ENCODE results near the gene SPATA4.

DNA sequence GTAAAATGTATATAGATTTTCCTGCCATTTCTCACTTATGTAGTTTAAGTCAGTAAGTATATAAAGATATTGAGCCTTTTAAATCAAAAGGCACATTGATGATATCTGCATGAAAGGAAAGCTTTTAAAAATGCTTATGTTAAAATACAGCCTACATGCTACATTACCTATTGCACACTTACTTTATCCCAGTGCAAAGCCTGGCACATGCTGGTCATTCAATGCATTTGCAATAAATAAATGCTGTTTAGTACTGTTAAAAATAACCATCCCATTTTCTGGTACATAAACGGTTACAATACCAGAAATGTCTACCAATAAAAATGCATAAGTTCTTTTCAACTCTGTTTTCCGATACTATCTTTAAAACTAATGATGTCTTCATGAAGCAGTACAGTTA, 22.1 kb upstream of the SPATA4 start:
- TF ChIP-seq, protein P1, sequence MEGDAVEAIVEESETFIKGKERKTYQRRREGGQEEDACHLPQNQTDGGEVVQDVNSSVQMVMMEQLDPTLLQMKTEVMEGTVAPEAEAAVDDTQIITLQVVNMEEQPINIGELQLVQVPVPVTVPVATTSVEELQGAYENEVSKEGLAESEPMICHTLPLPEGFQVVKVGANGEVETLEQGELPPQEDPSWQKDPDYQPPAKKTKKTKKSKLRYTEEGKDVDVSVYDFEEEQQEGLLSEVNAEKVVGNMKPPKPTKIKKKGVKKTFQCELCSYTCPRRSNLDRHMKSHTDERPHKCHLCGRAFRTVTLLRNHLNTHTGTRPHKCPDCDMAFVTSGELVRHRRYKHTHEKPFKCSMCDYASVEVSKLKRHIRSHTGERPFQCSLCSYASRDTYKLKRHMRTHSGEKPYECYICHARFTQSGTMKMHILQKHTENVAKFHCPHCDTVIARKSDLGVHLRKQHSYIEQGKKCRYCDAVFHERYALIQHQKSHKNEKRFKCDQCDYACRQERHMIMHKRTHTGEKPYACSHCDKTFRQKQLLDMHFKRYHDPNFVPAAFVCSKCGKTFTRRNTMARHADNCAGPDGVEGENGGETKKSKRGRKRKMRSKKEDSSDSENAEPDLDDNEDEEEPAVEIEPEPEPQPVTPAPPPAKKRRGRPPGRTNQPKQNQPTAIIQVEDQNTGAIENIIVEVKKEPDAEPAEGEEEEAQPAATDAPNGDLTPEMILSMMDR (IDR thresholded peaks at IDR 0.05), result no peak
- TF ChIP-seq POLR2A (IDR thresholded peaks at IDR 0.05) (no peak), POLR2AphosphoS5 (IDR thresholded peaks at IDR 0.05) (no peak)
